HCT116 (cell line): ENCODE measurements around the gene CYBRD1.
"Not testable (repeated sequence)": the region's sequence is repeated elsewhere in the genome, so short reads cannot be mapped to it uniquely, and the experiment has no call there.

Experiments used
- CEBPB ChIP-seq: IDR thresholded peaks from 2 replicates; pipeline ENCODE4 v1.6.1; 2012; ENCODE audit warnings: low read depth
- CTCF ChIP-seq, 3 experiments: fragments of 200-600 bp in 1 of 3; sonication (generic) in 1 of 3; IDR thresholded peaks in 2 of 3; conservative IDR thresholded peaks in 1 of 3; 2 replicates each; pipeline ENCODE4 v1.5.1; 2012 to 2017; ENCODE audit warnings: low read depth in 2 of 3, low read length in 2 of 3, antibody characterized with exemption in 1 of 3, borderline replicate concordance in 1 of 3, control low read depth in 1 of 3, mild to moderate bottlenecking in 1 of 3, mixed read lengths in 1 of 3, mixed run types in 1 of 3, moderate library complexity in 1 of 3; ENCODE audit not compliant: insufficient read depth in 1 of 3
- EZH2 ChIP-seq: fragments of 200-600 bp; sonication (generic); IDR thresholded peaks from 2 replicates; pipeline ENCODE4 v1.6.1; 2017; ENCODE audit warnings: antibody characterized with exemption, mixed run types
- FOSL1 ChIP-seq: IDR thresholded peaks from 2 replicates; pipeline ENCODE4 v1.6.1; 2012; ENCODE audit warnings: low read depth
- JUND ChIP-seq: IDR thresholded peaks from 2 replicates; pipeline ENCODE4 v1.6.1; 2012
- MAX ChIP-seq: IDR thresholded peaks from 2 replicates; pipeline ENCODE4 v1.6.1; 2012
- POLR2A ChIP-seq: IDR thresholded peaks from 2 replicates; pipeline ENCODE4 v1.7.0; 2011; ENCODE audit warnings: borderline replicate concordance; ENCODE audit not compliant: insufficient read depth, insufficient read length; ENCODE audit errors: extremely low read depth
- POLR2AphosphoS5 ChIP-seq: IDR thresholded peaks from 2 replicates; pipeline ENCODE4 v1.6.1; 2011; ENCODE audit warnings: mild to moderate bottlenecking, low read depth, low read length, moderate library complexity
- REST ChIP-seq: IDR thresholded peaks from 2 replicates; pipeline ENCODE4 v1.6.1; 2012; ENCODE audit warnings: low read depth
- SP1 ChIP-seq: IDR thresholded peaks from 2 replicates; pipeline ENCODE4 v1.6.1; 2012; ENCODE audit warnings: low read depth
- SRF ChIP-seq: IDR thresholded peaks from 2 replicates; pipeline ENCODE4 v1.6.1; 2012; ENCODE audit warnings: low read depth
- TCF7L2 ChIP-seq: IDR thresholded peaks from 2 replicates; pipeline ENCODE4 v1.7.0; 2011; ENCODE audit warnings: borderline replicate concordance, inconsistent platforms; ENCODE audit not compliant: insufficient read depth, insufficient read length; ENCODE audit errors: extremely low read depth
- YY1 ChIP-seq: IDR thresholded peaks from 2 replicates; pipeline ENCODE4 v1.6.1; 2011; ENCODE audit warnings: low read length, low read depth, moderate library complexity, mild to moderate bottlenecking; ENCODE audit not compliant: insufficient replicate concordance; ENCODE audit errors: extremely low read depth
- ZNF274 ChIP-seq: fragments of 200-500 bp; sonication (Bioruptor generic); IDR thresholded peaks from 2 replicates; pipeline ENCODE4 v1.6.1; 2014; ENCODE audit warnings: mild to moderate bottlenecking, low read depth, low read length, inconsistent platforms

GRCh38 chr2:171497664-171498063 lies 24.6 kb upstream of the CYBRD1 start:
- TF ChIP-seq POLR2A; EZH2; CTCF (IDR thresholded peaks at IDR 0.05 in 2 of 3, conservative IDR thresholded peaks at IDR 0.05 in 1 of 3; ENCODE audit: borderline replicate concordance in 1 of 3, insufficient read depth in 1 of 3, low read depth in 2 of 3, low read length in 2 of 3); ZNF274; YY1; SP1; POLR2AphosphoS5; CEBPB; MAX; REST; SRF; TCF7L2; FOSL1; JUND: not testable (repeated sequence)
